PC-3 (cell line): ENCODE measurements around the gene TMEM126A.

Experiments
- EZH2phosphoT487 ChIP-seq: fragments of 300-600 bp; sonication (generic); IDR thresholded peaks from 2 replicates; pipeline ENCODE4 v1.6.1; 2018; ENCODE audit warnings: mild to moderate bottlenecking, antibody characterized with exemption, low read length, borderline replicate concordance
- TF ChIP-seq, protein P1 (sequence below): fragments of 300-600 bp; sonication (generic); conservative IDR thresholded peaks from 2 replicates; pipeline ENCODE4 v1.5.1; 2017; ENCODE audit warnings: antibody characterized with exemption, low read depth, mild to moderate bottlenecking, low read length

DNA sequence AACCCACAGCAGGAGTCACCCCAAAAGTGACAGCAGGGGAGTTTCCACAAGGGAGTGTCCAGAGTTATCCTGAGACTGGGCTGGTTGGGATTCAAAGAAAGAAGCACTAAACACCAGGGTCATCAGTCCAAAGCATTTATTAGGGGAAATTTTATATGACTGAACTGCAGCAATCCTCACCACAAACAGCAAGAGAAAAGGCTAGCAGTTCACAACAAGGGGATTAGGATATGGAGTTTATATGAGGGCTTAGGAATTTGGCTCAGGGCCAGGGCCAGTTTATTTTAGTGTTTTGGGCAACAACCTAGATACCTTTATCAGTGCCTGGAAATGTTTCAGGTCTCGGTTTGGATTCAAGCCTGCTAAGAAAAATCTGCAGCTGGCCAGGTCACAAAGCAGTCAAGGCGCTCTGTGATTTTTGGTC, 4.6 kb upstream of the TMEM126A start:
- TF ChIP-seq, protein P1, sequence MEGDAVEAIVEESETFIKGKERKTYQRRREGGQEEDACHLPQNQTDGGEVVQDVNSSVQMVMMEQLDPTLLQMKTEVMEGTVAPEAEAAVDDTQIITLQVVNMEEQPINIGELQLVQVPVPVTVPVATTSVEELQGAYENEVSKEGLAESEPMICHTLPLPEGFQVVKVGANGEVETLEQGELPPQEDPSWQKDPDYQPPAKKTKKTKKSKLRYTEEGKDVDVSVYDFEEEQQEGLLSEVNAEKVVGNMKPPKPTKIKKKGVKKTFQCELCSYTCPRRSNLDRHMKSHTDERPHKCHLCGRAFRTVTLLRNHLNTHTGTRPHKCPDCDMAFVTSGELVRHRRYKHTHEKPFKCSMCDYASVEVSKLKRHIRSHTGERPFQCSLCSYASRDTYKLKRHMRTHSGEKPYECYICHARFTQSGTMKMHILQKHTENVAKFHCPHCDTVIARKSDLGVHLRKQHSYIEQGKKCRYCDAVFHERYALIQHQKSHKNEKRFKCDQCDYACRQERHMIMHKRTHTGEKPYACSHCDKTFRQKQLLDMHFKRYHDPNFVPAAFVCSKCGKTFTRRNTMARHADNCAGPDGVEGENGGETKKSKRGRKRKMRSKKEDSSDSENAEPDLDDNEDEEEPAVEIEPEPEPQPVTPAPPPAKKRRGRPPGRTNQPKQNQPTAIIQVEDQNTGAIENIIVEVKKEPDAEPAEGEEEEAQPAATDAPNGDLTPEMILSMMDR, result no peak
- TF ChIP-seq EZH2phosphoT487, result no peak
